ENCODE measurements around the gene IGF2BP3.

IGF2BP3 gene

DNA sequence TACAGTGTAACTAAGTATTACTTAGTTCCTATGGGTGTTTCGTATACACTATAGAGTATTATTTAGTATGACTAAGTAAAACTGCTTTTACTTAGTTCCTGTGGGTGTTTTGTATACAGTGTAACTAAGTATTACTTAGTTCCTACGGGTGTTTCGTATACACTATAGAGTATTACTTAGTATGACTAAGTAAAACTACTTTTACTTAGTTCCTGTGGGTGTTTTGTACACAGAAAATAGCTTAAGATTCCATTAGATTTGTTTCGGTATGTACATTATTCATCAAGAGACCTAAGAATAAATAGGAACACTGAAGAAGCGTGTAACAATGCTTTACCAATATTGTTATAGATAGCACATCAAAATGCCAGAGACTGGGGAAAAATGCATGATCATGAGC lies 25.0 kb downstream of the IGF2BP3 start:
- Histone ChIP-seq H3K27me3 (replicated peaks; ENCODE audit: control insufficient read depth, insufficient read depth, low read length) (no peaks in the 10 kb centered on the region), H3K4me3 (replicated peaks; ENCODE audit: low read depth, low read length) (no peak overlapping the region), H3K36me3 (ENCODE audit: control insufficient read depth, insufficient read depth, low read length) (no peaks in the 10 kb centered on the region; the same call in 1 of the 2 replicates)
- DNase-seq (ENCODE audit: extremely low read depth, insufficient read length) = no peak
- TF ChIP-seq, protein P1, sequence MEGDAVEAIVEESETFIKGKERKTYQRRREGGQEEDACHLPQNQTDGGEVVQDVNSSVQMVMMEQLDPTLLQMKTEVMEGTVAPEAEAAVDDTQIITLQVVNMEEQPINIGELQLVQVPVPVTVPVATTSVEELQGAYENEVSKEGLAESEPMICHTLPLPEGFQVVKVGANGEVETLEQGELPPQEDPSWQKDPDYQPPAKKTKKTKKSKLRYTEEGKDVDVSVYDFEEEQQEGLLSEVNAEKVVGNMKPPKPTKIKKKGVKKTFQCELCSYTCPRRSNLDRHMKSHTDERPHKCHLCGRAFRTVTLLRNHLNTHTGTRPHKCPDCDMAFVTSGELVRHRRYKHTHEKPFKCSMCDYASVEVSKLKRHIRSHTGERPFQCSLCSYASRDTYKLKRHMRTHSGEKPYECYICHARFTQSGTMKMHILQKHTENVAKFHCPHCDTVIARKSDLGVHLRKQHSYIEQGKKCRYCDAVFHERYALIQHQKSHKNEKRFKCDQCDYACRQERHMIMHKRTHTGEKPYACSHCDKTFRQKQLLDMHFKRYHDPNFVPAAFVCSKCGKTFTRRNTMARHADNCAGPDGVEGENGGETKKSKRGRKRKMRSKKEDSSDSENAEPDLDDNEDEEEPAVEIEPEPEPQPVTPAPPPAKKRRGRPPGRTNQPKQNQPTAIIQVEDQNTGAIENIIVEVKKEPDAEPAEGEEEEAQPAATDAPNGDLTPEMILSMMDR (IDR thresholded peaks at IDR 0.05; ENCODE audit: insufficient read depth, low read length, poor library complexity, severe bottlenecking) = no peak

DNA sequence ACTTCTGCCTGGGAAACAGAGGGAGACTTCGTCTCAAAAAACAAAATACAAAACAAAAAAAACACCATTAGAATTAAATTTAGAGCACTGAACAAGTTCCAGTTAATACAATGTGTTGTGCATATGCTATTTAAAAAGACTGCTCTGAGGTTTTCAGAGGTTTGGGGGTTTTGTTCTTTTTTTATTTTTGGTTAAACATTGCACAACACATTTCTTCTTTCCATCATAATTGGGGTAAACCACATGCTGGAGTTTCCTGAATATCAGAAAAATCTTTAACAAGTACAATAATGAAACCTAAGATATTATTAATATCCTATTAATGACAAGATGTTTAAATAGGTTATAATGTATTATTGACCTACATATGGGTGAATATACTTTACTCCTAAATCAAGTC lies 26.3 kb downstream of the IGF2BP3 start:
- DNase-seq (ENCODE audit: extremely low read depth, insufficient read length) = peak; percentile 37
- Histone ChIP-seq H3K36me3 (ENCODE audit: control insufficient read depth, insufficient read depth, low read length) (peaks cover 2% of the 10 kb centered on the region), H3K4me3 (replicated peaks; ENCODE audit: low read depth, low read length) (no peak overlapping the region), H3K27me3 (replicated peaks; ENCODE audit: control insufficient read depth, insufficient read depth, low read length) (no peaks in the 10 kb centered on the region)
- TF ChIP-seq, protein P1 (IDR thresholded peaks at IDR 0.05; ENCODE audit: insufficient read depth, low read length, poor library complexity, severe bottlenecking) = no peak

DNA sequence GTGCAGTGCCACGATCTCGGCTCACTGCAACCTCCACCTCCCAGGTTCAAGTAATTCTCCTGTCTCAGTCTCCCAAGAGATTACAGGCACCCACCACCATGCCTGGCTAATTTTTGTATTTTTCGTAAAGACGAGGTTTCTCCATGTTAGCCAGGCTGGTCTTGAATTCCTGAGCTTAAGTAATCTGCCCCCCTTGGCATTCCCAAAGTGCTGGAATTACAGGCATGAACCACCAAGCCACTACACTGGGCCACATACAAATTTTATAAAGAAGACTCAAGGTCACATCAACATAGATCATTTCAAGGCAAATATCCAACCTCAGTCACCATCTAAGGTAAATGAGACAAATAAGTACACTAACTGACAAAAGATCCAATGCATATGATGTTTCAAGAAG lies 32.1 kb downstream of the IGF2BP3 start:
- Histone ChIP-seq H3K36me3 (ENCODE audit: control insufficient read depth, insufficient read depth, low read length) (peaks cover 2% of the 10 kb centered on the region), H3K4me3 (replicated peaks; ENCODE audit: low read depth, low read length) (no peak overlapping the region), H3K27me3 (replicated peaks; ENCODE audit: control insufficient read depth, insufficient read depth, low read length) (no peaks in the 10 kb centered on the region)
- TF ChIP-seq, protein P1 (IDR thresholded peaks at IDR 0.05; ENCODE audit: insufficient read depth, low read length, poor library complexity, severe bottlenecking) = no peak
- no peak for DNase-seq (ENCODE audit: extremely low read depth, insufficient read length)

DNA sequence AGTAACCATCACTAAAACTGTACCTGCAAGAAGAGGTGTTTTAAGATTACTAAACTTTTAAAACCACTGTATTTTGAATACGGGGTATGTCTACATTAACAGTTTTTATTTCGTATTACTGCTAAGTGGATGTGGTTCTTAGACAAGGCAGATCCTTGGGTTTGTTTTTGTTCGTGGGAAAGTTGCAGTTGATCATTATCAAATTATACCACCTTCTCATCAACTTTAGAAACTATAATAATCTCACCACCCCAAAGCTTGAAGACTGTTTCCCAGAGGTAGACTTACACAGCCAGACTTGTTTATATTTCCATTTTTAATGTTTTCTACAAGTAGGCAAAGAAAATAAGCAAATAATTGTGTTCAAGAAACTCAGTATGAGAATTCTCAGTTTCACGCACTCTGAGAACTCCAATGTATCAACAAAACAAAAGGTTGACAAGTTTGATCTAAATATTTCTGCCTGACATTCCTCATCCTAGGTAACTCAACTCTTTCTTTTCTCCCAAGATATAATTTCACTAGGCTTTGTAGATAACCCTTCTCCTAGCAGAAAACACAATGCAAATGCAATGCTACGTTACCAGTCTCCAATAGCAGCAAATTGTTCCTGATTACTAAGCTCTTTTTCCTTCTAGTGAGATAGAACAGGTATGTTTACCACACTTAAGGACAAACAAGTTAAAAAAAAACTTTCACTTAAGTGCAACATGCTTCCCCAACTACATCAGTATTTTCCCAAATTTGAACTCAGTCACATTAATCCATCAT lies 36.0 kb downstream of the IGF2BP3 start:
- H3K4me3 ChIP-seq (replicated peaks; ENCODE audit: low read depth, low read length) = no peak overlapping the region
- no peak for DNase-seq (ENCODE audit: extremely low read depth, insufficient read length)
- no peaks in the 10 kb centered on the region for H3K36me3 ChIP-seq (ENCODE audit: control insufficient read depth, insufficient read depth, low read length)
- TF ChIP-seq, protein P1 (IDR thresholded peaks at IDR 0.05; ENCODE audit: insufficient read depth, low read length, poor library complexity, severe bottlenecking) = no peak
- H3K27me3 ChIP-seq (replicated peaks; ENCODE audit: control insufficient read depth, insufficient read depth, low read length) = no peaks in the 10 kb centered on the region

DNA sequence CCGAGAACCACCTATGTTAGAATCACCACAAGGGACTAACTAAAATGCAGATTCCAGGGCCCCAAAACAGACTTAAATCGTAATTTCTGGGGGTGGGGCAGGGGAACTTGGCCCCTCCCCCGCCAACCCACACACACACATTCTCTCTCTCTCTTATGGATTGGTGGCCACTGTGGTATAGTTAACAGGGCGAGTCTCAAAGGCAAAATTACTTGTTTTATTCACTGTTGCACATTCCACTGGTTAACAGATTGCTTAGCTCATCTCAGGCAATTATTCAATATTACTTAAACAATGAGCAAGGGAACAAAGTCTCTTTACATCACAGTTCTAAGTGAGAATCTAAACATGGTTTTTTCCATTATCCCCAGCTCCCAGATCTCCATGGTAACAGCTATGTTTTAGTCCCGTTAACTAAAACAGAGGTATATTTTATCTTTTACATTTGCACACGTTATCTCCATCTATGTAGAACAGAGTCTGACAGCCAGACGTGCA lies 38.5 kb downstream of the IGF2BP3 start:
- Histone ChIP-seq H3K27me3 (replicated peaks; ENCODE audit: control insufficient read depth, insufficient read depth, low read length) (no peaks in the 10 kb centered on the region), H3K36me3 (ENCODE audit: control insufficient read depth, insufficient read depth, low read length) (no peaks in the 10 kb centered on the region), H3K4me3 (replicated peaks; ENCODE audit: low read depth, low read length) (no peak overlapping the region)
- TF ChIP-seq, protein P1 (IDR thresholded peaks at IDR 0.05; ENCODE audit: insufficient read depth, low read length, poor library complexity, severe bottlenecking) = no peak
- no peak for DNase-seq (ENCODE audit: extremely low read depth, insufficient read length)

Data from GM06990 (cell line).